ENCODE measurements around the gene SSTR1.

DNA sequence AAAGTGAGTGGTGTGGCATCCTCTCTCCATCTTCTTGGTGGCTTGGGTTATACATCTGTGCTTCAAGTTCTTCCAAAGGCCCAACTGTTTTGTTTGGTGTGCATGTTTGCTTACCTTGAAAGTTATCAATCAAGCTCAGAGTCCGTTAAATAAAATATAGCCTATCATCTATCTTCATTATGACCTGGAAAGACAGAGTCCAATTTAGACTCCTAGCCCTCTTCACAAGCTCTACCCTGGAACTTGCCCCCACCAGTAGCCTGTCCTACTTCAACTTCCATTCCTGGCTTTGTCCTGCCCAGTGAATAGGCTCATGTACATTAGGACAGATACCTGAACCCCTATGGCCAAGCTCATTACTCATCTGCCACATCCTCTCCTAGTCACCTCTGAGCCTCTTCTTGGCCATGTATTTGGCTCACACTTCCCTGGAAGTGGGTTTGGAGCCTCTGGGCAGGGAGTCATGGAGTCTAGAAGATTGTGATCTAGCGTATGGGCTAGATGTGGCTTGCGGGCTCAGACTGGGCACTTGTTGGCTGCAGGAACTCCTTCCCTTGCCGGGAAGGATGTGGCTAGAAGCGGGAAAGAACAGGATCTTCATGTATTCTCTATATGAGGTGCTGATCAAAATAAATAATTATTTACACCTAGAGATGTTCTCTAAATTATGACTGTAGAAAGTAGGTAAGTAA lies 6.4 kb upstream of the SSTR1 start:
- TF ChIP-seq, protein P1, sequence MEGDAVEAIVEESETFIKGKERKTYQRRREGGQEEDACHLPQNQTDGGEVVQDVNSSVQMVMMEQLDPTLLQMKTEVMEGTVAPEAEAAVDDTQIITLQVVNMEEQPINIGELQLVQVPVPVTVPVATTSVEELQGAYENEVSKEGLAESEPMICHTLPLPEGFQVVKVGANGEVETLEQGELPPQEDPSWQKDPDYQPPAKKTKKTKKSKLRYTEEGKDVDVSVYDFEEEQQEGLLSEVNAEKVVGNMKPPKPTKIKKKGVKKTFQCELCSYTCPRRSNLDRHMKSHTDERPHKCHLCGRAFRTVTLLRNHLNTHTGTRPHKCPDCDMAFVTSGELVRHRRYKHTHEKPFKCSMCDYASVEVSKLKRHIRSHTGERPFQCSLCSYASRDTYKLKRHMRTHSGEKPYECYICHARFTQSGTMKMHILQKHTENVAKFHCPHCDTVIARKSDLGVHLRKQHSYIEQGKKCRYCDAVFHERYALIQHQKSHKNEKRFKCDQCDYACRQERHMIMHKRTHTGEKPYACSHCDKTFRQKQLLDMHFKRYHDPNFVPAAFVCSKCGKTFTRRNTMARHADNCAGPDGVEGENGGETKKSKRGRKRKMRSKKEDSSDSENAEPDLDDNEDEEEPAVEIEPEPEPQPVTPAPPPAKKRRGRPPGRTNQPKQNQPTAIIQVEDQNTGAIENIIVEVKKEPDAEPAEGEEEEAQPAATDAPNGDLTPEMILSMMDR (IDR thresholded peaks at IDR 0.05; ENCODE audit: insufficient read depth, low read depth, low read length) = no peak
- no peak for TF ChIP-seq EZH2 (IDR thresholded peaks at IDR 0.05; ENCODE audit: insufficient read depth, low read length)

Measured in astrocyte (in vitro differentiated cells and primary cell).